ENCODE data around the gene FAM3B.

FAM3B gene

GRCh38 chr21:41369105-41369919 lies 52.7 kb downstream of the FAM3B start:
- no peak for DNase-seq (ENCODE audit: low read depth)

GRCh38 chr21:41369920-41370839 lies 53.6 kb downstream of the FAM3B start:
- no peak for DNase-seq (ENCODE audit: low read depth)

- DNase-seq (ENCODE audit: low read depth) = no peak
Measured at GRCh38 chr21:41370840-41371684, 54.5 kb downstream of the FAM3B start.

- DNase-seq (ENCODE audit: low read depth) = no peak
Measured at GRCh38 chr21:41371685-41372030, 55.1 kb downstream of the FAM3B start.

DNA sequence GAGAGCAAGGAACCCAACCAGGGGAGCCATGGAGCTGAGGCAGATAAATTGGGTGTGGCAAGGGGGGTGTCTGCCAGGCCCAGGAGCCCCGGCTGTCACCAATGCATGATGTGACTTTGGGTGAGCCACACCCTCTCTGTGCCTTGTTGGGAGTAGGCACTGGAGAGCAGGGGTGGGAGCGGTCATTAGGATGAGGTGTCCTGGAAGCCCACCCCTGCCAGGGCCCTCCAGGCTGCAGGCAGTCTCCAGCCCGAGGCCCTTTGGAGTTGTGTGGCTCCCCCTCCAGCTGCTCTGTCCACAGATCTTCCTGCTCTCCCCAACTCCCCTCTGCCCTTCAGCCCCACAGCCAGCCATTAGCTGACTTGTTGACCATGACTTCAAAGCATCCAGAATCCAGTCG lies 56.7 kb downstream of the FAM3B start:
- DNase-seq (ENCODE audit: low read depth) = no peak

- no peak for DNase-seq (ENCODE audit: low read depth)
Measured at GRCh38 chr21:41373763-41374162, 57.2 kb downstream of the FAM3B start.

DNA sequence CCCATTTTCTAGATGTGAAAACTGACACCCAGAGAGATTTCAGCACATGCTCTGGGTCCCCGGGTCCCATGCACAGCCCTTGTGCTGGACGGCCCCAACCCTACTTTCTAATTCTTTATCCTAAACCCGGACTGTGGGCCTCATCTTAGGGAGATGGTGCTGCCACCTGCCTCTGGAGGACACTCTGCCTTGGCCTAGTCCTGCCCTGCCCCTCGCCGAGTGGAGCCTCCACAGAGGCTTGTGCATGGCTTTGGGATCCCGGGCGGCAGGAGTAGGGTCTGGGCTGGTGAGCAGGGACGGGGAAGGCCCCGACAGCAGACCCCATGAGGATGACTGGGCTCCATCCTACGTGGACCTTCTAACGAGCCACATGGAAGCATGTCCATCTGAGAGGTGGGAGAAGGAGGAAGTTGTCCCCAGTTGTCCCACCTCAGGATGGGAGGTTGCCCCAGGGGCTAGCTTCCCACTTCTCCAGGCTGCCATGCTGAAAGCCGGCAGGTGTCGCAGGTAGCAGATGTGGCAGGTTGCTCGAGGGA lies 57.6 kb downstream of the FAM3B start:
- DNase-seq (ENCODE audit: low read depth) = no peak

DNA sequence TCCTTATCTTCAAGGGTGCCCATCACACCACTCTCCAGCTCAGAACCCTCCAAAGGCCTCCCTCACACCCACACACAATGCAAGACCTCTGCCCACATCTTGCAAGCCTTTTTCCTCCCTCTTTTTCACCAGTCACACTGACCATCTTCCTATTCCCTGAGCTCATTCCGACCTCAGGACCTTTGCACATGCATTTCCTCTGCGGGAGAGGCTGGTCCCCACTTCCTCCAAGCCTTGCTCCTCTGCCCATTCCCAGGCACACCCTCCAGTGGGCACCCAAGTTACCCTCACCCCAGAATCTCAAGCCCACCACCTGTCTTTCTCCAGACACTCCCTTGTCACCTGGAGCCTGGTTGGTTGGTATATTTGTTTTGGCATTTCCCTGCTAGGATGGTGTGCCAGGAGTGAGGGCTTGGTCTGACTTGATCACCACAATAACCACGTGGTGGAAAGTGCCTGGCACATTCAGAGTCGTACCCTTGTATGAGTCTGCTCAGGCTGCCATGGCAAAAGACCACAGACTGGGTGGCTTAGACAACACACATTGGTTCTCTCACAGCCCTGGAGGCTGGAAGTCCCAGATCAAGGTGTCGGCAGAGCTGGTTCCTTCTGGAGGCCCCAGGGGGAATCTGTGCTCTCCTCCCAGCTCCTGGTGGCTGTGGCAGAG lies 58.4 kb downstream of the FAM3B start:
- DNase-seq (ENCODE audit: low read depth) = no peak

DNA sequence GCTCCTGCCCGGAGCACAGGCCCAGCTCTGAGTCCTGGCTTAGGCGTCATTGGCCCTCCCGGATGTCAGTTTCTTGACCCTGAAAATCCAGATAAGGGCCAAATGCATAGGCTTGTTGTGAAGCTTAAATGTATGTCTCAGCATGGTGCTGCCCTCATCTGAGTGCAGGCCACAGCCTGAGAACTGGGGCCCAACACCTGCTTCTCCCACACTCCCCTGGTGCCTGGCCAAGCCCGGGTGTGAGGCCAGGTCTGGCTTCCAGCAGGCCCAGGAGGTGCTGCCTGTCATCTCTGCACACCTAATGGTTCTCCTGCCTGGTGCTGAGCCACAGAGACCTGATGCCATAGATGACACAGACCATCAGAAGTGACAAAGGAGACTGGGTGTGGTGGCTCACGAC lies 59.3 kb downstream of the FAM3B start:
- no peak for DNase-seq (ENCODE audit: low read depth)

DNA sequence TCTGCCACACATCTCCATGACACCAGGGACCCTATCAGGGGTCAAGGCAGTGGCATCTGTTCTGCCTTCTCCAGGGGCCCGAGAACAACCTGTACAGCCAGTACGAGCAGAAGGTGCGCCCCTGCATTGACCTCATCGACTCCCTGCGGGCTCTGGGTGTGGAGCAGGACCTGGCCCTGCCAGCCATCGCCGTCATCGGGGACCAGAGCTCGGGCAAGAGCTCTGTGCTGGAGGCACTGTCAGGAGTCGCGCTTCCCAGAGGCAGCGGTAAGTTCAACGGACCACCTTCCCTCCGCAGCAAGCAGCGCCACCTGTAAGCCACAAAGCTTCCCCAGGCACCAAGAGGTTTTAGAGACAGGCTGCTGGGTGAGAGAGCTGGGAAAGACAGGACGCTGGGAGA lies 61.1 kb downstream of the FAM3B start:
- no peak for DNase-seq (ENCODE audit: low read depth)

GRCh38 chr21:41378849-41379248 lies 62.2 kb downstream of the FAM3B start:
- DNase-seq (ENCODE audit: low read depth) = no peak

DNA sequence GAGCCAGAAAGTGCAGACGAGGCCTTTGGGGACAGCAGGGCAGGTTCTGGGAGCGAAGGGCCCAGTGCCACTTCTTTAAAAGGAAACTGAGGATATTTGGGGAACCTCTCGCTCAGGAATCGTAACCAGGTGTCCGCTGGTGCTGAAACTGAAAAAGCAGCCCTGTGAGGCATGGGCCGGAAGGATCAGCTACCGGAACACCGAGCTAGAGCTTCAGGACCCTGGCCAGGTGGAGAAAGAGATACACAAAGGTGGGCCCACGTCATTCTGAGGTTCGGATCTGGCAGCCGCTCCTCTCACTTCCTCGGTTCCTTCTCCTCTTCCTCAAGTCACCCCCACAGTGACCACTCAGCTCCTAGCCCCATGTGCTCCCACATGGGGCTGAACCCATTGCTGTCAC lies 63.3 kb downstream of the FAM3B start:
- no peak for DNase-seq (ENCODE audit: low read depth)

DNA sequence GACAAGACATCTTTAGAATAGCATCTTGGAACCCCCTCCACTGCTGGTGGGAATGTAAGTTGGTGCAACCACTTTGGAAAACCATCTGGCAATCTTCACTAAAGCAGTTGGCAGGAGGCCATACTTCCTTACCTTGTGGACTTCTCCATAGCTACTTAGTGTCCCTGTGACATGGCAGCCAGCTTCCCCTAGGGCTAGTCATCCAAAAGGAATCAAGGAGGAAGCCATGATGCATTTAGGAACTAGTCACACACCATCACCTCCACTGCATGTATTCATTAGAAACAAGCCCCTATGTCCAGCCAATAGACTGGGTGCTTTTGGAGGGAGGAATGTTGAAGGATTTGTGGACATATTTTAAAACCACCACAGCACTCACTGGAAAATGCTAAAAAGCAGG lies 65.1 kb downstream of the FAM3B start:
- DNase-seq (ENCODE audit: low read depth) = no peak

- no peak for DNase-seq (ENCODE audit: low read depth)
Measured at GRCh38 chr21:41387042-41387819, 70.6 kb downstream of the FAM3B start.

- no peak for DNase-seq (ENCODE audit: low read depth)
Measured at GRCh38 chr21:41387824-41388223, 71.2 kb downstream of the FAM3B start.

DNA sequence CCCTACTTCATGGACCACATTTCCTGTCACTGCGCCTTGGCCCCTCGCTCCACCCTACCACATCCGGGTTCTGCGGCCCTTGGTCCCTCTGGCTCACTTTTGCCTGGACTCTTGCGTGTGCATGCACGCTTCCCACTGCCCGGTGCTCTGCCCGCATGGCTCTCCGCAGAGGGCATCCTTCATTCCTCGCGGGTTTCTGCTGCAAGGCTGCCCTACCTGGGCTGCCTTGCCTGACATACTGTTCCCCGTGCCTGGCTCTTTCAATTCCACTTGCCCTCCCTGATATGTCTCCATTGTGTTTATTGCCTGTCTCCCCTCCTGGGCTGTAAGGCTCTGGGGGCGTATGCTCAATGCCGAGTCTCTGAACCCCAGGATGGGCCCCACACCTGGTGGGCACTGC lies 71.7 kb downstream of the FAM3B start:
- no peak for DNase-seq (ENCODE audit: low read depth)

DNA sequence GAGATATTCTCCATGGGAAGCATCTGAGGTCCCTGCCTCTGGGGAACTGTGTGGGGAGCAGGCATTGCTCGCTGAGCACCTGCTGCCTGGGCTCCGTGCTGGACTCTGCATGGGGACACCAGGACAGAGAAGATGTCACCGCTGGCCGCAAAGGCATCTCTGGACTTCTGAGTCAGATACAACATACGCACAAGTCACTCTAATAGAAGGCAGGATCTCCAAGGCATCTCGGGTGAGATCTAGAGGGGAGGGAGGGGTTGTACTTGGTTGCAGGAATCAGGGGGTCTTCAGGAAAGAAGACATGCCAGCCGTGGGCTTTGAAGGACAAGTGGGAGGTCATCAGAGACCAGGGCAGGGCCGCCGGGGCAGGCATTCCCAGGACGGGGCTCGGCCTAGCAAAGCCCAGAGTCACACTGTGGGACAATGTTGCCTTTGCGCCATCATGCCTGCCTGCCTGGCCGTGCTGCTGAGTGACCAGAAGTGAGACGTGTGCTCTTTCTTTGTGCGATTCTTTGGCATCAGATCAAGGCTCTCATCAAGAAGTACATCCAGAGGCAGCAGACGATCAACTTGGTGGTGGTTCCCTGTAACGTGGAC lies 73.5 kb downstream of the FAM3B start:
- DNase-seq (ENCODE audit: low read depth) = no peak

- no peak for DNase-seq (ENCODE audit: low read depth)
Measured at GRCh38 chr21:41393876-41394465, 77.4 kb downstream of the FAM3B start.

DNA sequence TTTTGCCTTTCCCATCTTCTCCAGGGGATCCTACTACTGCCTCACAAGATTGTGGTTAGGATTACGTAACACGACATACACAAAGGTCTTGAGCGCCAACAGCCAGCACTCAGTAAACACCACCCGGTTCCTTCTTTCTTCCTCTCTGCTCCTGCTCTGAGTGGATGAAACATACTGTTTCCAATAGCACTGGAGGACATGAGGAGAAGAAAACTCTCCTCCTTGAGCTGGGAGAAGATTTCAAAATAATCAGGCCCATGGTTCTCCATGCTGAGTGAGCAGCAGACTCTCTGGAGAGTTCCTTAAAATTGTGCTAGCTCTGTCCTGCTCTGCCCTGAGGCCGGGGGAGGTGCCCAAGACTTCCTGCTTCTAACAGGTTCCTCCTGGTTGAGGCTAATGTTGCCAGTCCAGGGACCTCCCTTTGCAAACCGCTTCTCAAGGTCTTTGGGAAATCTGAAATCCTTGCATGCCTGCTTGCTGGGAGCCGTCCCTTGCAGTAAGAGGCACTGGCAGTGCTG lies 80.0 kb downstream of the FAM3B start:
- DNase-seq (ENCODE audit: low read depth) = no peak

DNA sequence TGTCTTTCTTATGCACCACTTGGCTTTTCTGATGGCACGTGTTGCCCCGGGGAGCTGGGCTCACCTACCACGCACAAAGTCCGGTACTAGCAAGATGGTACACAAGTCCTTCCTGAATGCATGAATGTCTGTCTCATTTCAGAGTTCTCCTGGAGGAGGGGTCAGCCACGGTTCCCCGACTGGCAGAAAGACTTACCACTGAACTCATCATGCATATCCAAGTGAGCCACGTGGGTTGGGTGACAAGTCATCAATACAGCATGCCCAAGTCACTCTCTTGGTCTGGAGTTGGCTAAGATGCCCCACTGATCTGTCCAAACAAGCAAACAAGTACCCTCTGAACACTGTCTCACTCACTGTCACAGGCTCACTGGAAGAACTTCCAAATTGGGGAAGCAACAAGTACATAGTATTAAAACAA lies 80.9 kb downstream of the FAM3B start:
- no peak for DNase-seq (ENCODE audit: low read depth)

All from stimulated activated CD8-positive, alpha-beta memory T cell treated with anti-CD3 and anti-CD28 coated beads, Interleukin-12 subunit alpha, Interleukin-12 subunit beta, amount 100 ng/mL, for 1 hour (primary cell).